Measurements from ENCODE around the gene BCL6. TPM values are rescaled to one million over a fixed set of nuclear protein-coding genes. Genes with fewer than 3 reads are reported as not detected.

Gene BCL6
- total RNA-seq, 1 experiment from 2014 or later = 21.5 TPM

DNA sequence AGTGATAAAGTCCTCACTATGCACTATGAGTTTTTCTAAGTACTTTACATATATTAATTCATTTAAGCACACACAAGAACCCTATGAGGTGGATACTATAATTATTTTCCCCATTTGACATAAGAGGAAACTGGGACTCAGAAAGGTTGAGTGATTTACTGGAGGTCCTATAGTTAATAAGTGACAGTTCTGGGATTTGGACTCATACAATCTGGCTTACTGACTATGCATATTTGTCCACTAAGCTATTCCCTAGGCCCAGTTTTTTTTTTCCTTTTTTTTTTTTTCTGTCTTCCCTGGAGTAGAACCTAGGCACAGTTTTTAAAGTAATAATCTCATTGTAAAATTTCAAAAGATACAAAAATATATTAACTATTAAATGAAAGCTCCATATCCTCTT lies 36.6 kb downstream of the BCL6 start:
- H3K4me3 ChIP-seq (ENCODE audit: low read depth in 2 of 2, low read length in 2 of 2) = no peak overlapping the region
- H3K27me3 ChIP-seq (ENCODE audit: control insufficient read depth, insufficient read depth, low read length) = no peaks in the 10 kb centered on the region
- intact Hi-C loops (cut with micrococcal nuclease; ENCODE audit: unreplicated experiment) = no loop called here
- POLR2A ChIA-PET = no interaction called here
- ATAC-seq = no peak
- in situ Hi-C loops (cut with HindIII; ENCODE audit: low pct_unique_long_range_greater_than_20kb, low sequenced_read_pairs) = no loop called here
- CTCF ChIA-PET = interaction anchor here (0.5 to 1.1 kb wide), 6 partner anchors 26 to 595 kb away, joined by 3 to 5 read pairs (median 4); no protein-coding TSS in a partner anchor
- no peaks in the 10 kb centered on the region for H3K4me1 ChIP-seq (ENCODE audit: control insufficient read depth, insufficient read depth, low read length)
- H3K36me3 ChIP-seq (ENCODE audit: control insufficient read depth, insufficient read depth, low read length) = no peaks in the 10 kb centered on the region
- no TSS peak for BruUV-seq (replicated peaks)
- H3K9me3 ChIP-seq (ENCODE audit: control insufficient read depth, insufficient read depth, low read depth, low read length) = no peaks in the 10 kb centered on the region
- TF ChIP-seq SIN3A (IDR thresholded peaks at IDR 0.05; ENCODE audit: borderline replicate concordance, insufficient read depth, low read depth, low read length) (no peak), POLR2AphosphoS5 (IDR thresholded peaks at IDR 0.05; ENCODE audit: low read depth, low read length) (no peak)
- TF ChIP-seq, protein P1, sequence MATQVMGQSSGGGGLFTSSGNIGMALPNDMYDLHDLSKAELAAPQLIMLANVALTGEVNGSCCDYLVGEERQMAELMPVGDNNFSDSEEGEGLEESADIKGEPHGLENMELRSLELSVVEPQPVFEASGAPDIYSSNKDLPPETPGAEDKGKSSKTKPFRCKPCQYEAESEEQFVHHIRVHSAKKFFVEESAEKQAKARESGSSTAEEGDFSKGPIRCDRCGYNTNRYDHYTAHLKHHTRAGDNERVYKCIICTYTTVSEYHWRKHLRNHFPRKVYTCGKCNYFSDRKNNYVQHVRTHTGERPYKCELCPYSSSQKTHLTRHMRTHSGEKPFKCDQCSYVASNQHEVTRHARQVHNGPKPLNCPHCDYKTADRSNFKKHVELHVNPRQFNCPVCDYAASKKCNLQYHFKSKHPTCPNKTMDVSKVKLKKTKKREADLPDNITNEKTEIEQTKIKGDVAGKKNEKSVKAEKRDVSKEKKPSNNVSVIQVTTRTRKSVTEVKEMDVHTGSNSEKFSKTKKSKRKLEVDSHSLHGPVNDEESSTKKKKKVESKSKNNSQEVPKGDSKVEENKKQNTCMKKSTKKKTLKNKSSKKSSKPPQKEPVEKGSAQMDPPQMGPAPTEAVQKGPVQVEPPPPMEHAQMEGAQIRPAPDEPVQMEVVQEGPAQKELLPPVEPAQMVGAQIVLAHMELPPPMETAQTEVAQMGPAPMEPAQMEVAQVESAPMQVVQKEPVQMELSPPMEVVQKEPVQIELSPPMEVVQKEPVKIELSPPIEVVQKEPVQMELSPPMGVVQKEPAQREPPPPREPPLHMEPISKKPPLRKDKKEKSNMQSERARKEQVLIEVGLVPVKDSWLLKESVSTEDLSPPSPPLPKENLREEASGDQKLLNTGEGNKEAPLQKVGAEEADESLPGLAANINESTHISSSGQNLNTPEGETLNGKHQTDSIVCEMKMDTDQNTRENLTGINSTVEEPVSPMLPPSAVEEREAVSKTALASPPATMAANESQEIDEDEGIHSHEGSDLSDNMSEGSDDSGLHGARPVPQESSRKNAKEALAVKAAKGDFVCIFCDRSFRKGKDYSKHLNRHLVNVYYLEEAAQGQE (IDR thresholded peaks at IDR 0.05; ENCODE audit: insufficient read depth in 1 of 2, low read depth in 2 of 2, low read length in 1 of 2) = no peak
- DNase-seq (ENCODE audit: low read depth, low spot score) = no peak
- no peak overlapping the region for H3K27ac ChIP-seq (ENCODE audit: low read length)

DNA sequence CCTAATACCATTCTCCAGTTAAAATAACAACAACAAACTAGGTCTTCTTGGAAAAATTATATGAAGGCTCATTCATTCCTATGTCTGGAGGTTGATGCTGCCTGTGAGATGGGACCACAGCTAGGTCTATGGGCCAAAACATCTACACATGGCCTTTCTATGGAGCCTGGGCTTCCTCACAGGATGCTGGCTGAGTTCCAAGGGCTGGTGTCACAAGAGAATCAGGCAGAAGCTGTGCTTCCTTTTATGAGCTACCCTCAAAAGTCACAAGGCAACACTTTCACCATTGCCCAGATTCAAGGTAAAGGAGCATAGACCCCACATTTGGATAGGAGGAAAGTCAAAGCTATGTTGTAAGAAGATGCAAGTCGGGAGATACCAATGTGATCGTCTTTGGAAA lies 38.3 kb downstream of the BCL6 start:
- intact Hi-C loops (cut with micrococcal nuclease; ENCODE audit: unreplicated experiment) = no loop called here
- no peaks in the 10 kb centered on the region for H3K9me3 ChIP-seq (ENCODE audit: control insufficient read depth, insufficient read depth, low read depth, low read length)
- no peaks in the 10 kb centered on the region for H3K36me3 ChIP-seq (ENCODE audit: control insufficient read depth, insufficient read depth, low read length)
- TF ChIP-seq, protein P2, sequence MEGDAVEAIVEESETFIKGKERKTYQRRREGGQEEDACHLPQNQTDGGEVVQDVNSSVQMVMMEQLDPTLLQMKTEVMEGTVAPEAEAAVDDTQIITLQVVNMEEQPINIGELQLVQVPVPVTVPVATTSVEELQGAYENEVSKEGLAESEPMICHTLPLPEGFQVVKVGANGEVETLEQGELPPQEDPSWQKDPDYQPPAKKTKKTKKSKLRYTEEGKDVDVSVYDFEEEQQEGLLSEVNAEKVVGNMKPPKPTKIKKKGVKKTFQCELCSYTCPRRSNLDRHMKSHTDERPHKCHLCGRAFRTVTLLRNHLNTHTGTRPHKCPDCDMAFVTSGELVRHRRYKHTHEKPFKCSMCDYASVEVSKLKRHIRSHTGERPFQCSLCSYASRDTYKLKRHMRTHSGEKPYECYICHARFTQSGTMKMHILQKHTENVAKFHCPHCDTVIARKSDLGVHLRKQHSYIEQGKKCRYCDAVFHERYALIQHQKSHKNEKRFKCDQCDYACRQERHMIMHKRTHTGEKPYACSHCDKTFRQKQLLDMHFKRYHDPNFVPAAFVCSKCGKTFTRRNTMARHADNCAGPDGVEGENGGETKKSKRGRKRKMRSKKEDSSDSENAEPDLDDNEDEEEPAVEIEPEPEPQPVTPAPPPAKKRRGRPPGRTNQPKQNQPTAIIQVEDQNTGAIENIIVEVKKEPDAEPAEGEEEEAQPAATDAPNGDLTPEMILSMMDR (IDR thresholded peaks at IDR 0.05) = no peak
- no peak for TF ChIP-seq SIN3A (IDR thresholded peaks at IDR 0.05; ENCODE audit: borderline replicate concordance, insufficient read depth, low read depth, low read length)
- TF ChIP-seq TCF7L2 (IDR thresholded peaks at IDR 0.05; ENCODE audit: low read depth, low read length) = no peak
- TF ChIP-seq POLR2AphosphoS5 (IDR thresholded peaks at IDR 0.05; ENCODE audit: low read depth, low read length) = no peak
- ChIA-PET POLR2A (interaction anchor here (0.7 kb wide), 1 partner anchor 9 kb away, joined by 4 read pairs; no protein-coding TSS in a partner anchor), CTCF (no interaction called here)
- H3K4me1 ChIP-seq (ENCODE audit: control insufficient read depth, insufficient read depth, low read length) = no peaks in the 10 kb centered on the region
- H3K4me3 ChIP-seq (ENCODE audit: low read depth in 2 of 2, low read length in 2 of 2) = no peak overlapping the region
- ATAC-seq (no peak), DNase-seq (ENCODE audit: low read depth, low spot score) (no peak)
- H3K27me3 ChIP-seq (ENCODE audit: control insufficient read depth, insufficient read depth, low read length) = no peaks in the 10 kb centered on the region; the same call in 1 of the 2 replicates
- in situ Hi-C loops (cut with HindIII; ENCODE audit: low pct_unique_long_range_greater_than_20kb, low sequenced_read_pairs) = no loop called here
- BruUV-seq (replicated peaks) = no TSS peak
- no peak overlapping the region for H3K27ac ChIP-seq (ENCODE audit: low read length)

DNA sequence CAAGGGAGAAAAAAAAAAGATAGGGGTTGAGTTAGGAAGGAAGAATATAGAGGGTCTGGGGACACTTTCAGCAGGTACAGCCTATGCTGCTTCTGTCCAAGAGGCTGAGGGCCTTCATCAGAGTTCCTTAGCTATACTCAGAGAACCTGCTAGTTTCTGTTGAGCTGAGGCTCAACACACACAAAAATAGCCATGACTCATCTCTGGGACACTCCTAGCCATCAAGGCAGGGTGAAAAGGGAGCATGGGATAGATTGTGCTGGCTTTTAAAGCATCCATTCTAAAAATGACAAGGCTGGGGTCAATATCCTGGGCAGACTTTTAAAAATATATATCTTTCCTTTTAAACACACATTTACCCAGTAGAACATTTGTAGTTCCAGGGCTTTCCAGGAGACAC lies 40.1 kb downstream of the BCL6 start:
- ChIA-PET CTCF (no interaction called here), POLR2A (no interaction called here)
- ATAC-seq = no peak
- intact Hi-C loops (cut with micrococcal nuclease; ENCODE audit: unreplicated experiment) (no loop called here), in situ Hi-C loops (cut with HindIII; ENCODE audit: low pct_unique_long_range_greater_than_20kb, low sequenced_read_pairs) (no loop called here)
- H3K36me3 ChIP-seq (ENCODE audit: control insufficient read depth, insufficient read depth, low read length) = no peaks in the 10 kb centered on the region
- no peak overlapping the region for H3K27ac ChIP-seq (ENCODE audit: low read length)
- BruUV-seq (replicated peaks) = no TSS peak
- no peak overlapping the region for H3K4me3 ChIP-seq (ENCODE audit: low read depth in 2 of 2, low read length in 2 of 2)
- H3K9me3 ChIP-seq (ENCODE audit: control insufficient read depth, insufficient read depth, low read depth, low read length) = no peaks in the 10 kb centered on the region
- TF ChIP-seq TCF7L2 (IDR thresholded peaks at IDR 0.05; ENCODE audit: low read depth, low read length) (no peak), POLR2AphosphoS5 (IDR thresholded peaks at IDR 0.05; ENCODE audit: low read depth, low read length) (no peak), SIN3A (IDR thresholded peaks at IDR 0.05; ENCODE audit: borderline replicate concordance, insufficient read depth, low read depth, low read length) (no peak)
- TF ChIP-seq, protein P2 (IDR thresholded peaks at IDR 0.05) = no peak
- TF ChIP-seq, protein P1 (IDR thresholded peaks at IDR 0.05; ENCODE audit: insufficient read depth in 1 of 2, low read depth in 2 of 2, low read length in 1 of 2) = no peak
- H3K4me1 ChIP-seq (ENCODE audit: control insufficient read depth, insufficient read depth, low read length) = no peaks in the 10 kb centered on the region
- H3K27me3 ChIP-seq (ENCODE audit: control insufficient read depth, insufficient read depth, low read length) = no peaks in the 10 kb centered on the region; the same call in 1 of the 2 replicates
- DNase-seq (ENCODE audit: low read depth, low spot score) = no peak
